Nephron (organoid): ENCODE measurements around the gene ZNF524.

ENCODE experiments used
- H3K27ac Mint-ChIP-seq, 3 experiments: 2 replicates each; pipeline ENCODE4 v1.8.0; 2020; ENCODE audit warnings: mixed read lengths in 3 of 3, mild to moderate bottlenecking in 2 of 3, moderate library complexity in 1 of 3
- H3K27me3 Mint-ChIP-seq: 2 replicates; pipeline ENCODE4 v1.8.0; 2021; ENCODE audit warnings: low read depth, mild to moderate bottlenecking, moderate library complexity, mixed read lengths
- H3K36me3 Mint-ChIP-seq: 2 replicates; pipeline ENCODE4 v1.8.0; 2020; ENCODE audit warnings: low read depth, mixed read lengths
- H3K4me1 Mint-ChIP-seq: 2 replicates; pipeline ENCODE4 v1.8.0; 2020; ENCODE audit warnings: mixed read lengths
- H3K4me3 Mint-ChIP-seq, 3 experiments: 2 replicates each; pipeline ENCODE4 v1.8.0; 2020; ENCODE audit warnings: mild to moderate bottlenecking in 3 of 3, mixed read lengths in 3 of 3, moderate library complexity in 2 of 3
- H3K9me3 Mint-ChIP-seq: 2 replicates; pipeline ENCODE4 v1.8.0; 2020; ENCODE audit warnings: mixed read lengths
- CTCF ChIP-seq, 3 experiments: fragments of 200-600 bp; sonication (generic); IDR thresholded peaks; one replicate each; pipeline ENCODE4 v1.5.0; 2021; ENCODE audit warnings: antibody characterized with exemption in 3 of 3; ENCODE audit not compliant: unreplicated experiment in 3 of 3

The ZNF524 gene

GRCh38 chr19:55598034-55598433 is 2.1 kb upstream of the ZNF524 start:
- TF ChIP-seq CTCF (IDR thresholded peaks at IDR 0.05; ENCODE audit: unreplicated experiment in 3 of 3) = no peak
- Mint-ChIP-seq H3K9me3 (no peaks in the 10 kb centered on the region), H3K4me3 (peak overlapping the region; percentile 32 to 91 (median 34)), H3K36me3 (peaks cover 46% of the 10 kb centered on the region), H3K27me3 (no peaks in the 10 kb centered on the region), H3K27ac (peak overlapping the region in 2 of 3 experiments; percentile 40 to 81), H3K4me1 (peaks cover 12% of the 10 kb centered on the region)

GRCh38 chr19:55598719-55599467 is 1.2 kb upstream of the ZNF524 start:
- Mint-ChIP-seq H3K27me3 (no peaks in the 10 kb centered on the region), H3K27ac (peak overlapping the region; percentile 100), H3K4me1 (peaks cover 12% of the 10 kb centered on the region), H3K4me3 (peak overlapping the region; percentile 91 to 99 (median 97)), H3K9me3 (no peaks in the 10 kb centered on the region), H3K36me3 (peaks cover 41% of the 10 kb centered on the region)
- TF ChIP-seq CTCF (IDR thresholded peaks at IDR 0.05; ENCODE audit: unreplicated experiment in 3 of 3) = no peak

GRCh38 chr19:55599468-55599841 is 633 bp upstream of the ZNF524 start, which contains the start of gene FIZ1:
TSS of gene FIZ1 (minus strand) at chr19:55599517. CDS start at chr19:55597865, 1,652 bp downstream.
- Mint-ChIP-seq H3K4me3 (peak within 1 kb of the TSS; percentile 91 to 99 (median 97)), H3K36me3 (peaks cover 40% of the 10 kb centered on the region), H3K27me3 (no peaks in the 10 kb centered on the region), H3K9me3 (no peaks in the 10 kb centered on the region), H3K27ac (peak within 1 kb of the TSS; percentile 100), H3K4me1 (peaks cover 12% of the 10 kb centered on the region)
- TF ChIP-seq CTCF (IDR thresholded peaks at IDR 0.05; ENCODE audit: unreplicated experiment in 3 of 3) = no peak

- Mint-ChIP-seq H3K4me1 (peaks cover 14% of the 10 kb centered on the region), H3K9me3 (no peaks in the 10 kb centered on the region)
Measured at GRCh38 chr19:55600662-55601028, 557 bp downstream of the ZNF524 start.

GRCh38 chr19:55601084-55601483 is 996 bp downstream of the ZNF524 start:
- H3K27ac Mint-ChIP-seq = peak overlapping the region; percentile 87 to 94 (median 91)
- peaks cover 24% of the 10 kb centered on the region for H3K36me3 Mint-ChIP-seq
- H3K4me3 Mint-ChIP-seq = peak overlapping the region; percentile 79 to 90 (median 87)
- TF ChIP-seq CTCF (IDR thresholded peaks at IDR 0.05; ENCODE audit: unreplicated experiment in 3 of 3) = no peak
- H3K9me3 Mint-ChIP-seq = no peaks in the 10 kb centered on the region
- H3K4me1 Mint-ChIP-seq = peaks cover 12% of the 10 kb centered on the region
- no peaks in the 10 kb centered on the region for H3K27me3 Mint-ChIP-seq

More at GRCh38 chr19:55600662-55601028, 557 bp downstream of the ZNF524 start:
- H3K27me3 Mint-ChIP-seq = no peaks in the 10 kb centered on the region
- TF ChIP-seq CTCF (IDR thresholded peaks at IDR 0.05; ENCODE audit: unreplicated experiment in 3 of 3) = no peak
- H3K36me3 Mint-ChIP-seq = peaks cover 28% of the 10 kb centered on the region
- peak overlapping the region; percentile 79 to 90 (median 87) for H3K4me3 Mint-ChIP-seq
- peak overlapping the region; percentile 87 to 94 (median 91) for H3K27ac Mint-ChIP-seq
